Mesothelial cell of epicardium (in vitro differentiated cells): Measurements from ENCODE around the gene ARSG. TPM values are rescaled to one million over a fixed set of nuclear protein-coding genes. Genes with fewer than 3 reads are reported as not detected.
"Not testable (repeated sequence)": the region's sequence is repeated elsewhere in the genome, so short reads cannot be mapped to it uniquely, and the experiment has no call there.

Source experiments
- DNase-seq, 2 experiments: peaks; one replicate each; pipeline ENCODE4 v3.0.0; 2021; ENCODE audit warnings: low spot score in 2 of 2; ENCODE audit not compliant: unreplicated experiment in 2 of 2
- H3K27ac Mint-ChIP-seq: 2 replicates; pipeline ENCODE4 v1.8.0; 2021; ENCODE audit warnings: mixed read lengths
- H3K27me3 Mint-ChIP-seq: 2 replicates; pipeline ENCODE4 v1.8.0; 2021; ENCODE audit warnings: low read depth, mixed read lengths
- H3K36me3 Mint-ChIP-seq: 2 replicates; pipeline ENCODE4 v1.8.0; 2021; ENCODE audit warnings: mixed read lengths
- H3K4me1 Mint-ChIP-seq: 2 replicates; pipeline ENCODE4 v1.8.0; 2021; ENCODE audit warnings: mixed read lengths
- H3K4me3 Mint-ChIP-seq: 2 replicates; pipeline ENCODE4 v1.8.0; 2021; ENCODE audit warnings: mild to moderate bottlenecking, moderate library complexity, mixed read lengths
- H3K9me3 Mint-ChIP-seq: 2 replicates; pipeline ENCODE4 v1.8.0; 2021; ENCODE audit warnings: mixed read lengths
- total RNA-seq: library from RNA; stranded (reverse); gene quantifications from 3 replicates; pipeline ENCODE4 v1.2.1, GENCODE V29; 2021
- TF ChIP-seq, protein P1 (sequence below): fragments of 200-600 bp; sonication (generic); IDR thresholded peaks from one replicate; pipeline ENCODE4 v1.5.0; 2021; ENCODE audit warnings: antibody characterized with exemption; ENCODE audit not compliant: unreplicated experiment

The ARSG gene
- total RNA-seq, 1 donor from 2014 or later = 7.8 TPM

DNA sequence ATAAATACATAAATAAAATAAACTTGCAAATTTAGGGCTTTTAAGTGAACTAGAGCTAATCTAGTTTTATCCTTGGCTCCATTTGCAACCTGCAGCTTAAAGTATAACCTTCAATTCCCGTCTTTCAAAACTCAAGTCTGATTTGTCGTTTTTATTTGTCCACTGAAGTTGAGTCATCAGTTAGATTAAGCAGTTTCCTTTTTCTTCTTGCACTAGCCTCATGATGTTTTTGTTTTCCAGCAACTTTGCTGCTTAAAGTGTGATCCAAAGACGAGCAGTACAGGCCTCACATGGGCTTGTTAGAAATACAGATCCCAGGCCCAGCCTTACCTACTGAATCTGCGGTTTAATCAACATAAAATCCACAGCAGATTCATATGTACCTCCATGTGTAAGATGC is 13.8 kb downstream of the ARSG start:
- no peaks in the 10 kb centered on the region for H3K4me1 Mint-ChIP-seq
- DNase-seq = no peak
- H3K9me3 Mint-ChIP-seq = no peaks in the 10 kb centered on the region
- peaks cover 10% of the 10 kb centered on the region for H3K36me3 Mint-ChIP-seq
- TF ChIP-seq, protein P1, sequence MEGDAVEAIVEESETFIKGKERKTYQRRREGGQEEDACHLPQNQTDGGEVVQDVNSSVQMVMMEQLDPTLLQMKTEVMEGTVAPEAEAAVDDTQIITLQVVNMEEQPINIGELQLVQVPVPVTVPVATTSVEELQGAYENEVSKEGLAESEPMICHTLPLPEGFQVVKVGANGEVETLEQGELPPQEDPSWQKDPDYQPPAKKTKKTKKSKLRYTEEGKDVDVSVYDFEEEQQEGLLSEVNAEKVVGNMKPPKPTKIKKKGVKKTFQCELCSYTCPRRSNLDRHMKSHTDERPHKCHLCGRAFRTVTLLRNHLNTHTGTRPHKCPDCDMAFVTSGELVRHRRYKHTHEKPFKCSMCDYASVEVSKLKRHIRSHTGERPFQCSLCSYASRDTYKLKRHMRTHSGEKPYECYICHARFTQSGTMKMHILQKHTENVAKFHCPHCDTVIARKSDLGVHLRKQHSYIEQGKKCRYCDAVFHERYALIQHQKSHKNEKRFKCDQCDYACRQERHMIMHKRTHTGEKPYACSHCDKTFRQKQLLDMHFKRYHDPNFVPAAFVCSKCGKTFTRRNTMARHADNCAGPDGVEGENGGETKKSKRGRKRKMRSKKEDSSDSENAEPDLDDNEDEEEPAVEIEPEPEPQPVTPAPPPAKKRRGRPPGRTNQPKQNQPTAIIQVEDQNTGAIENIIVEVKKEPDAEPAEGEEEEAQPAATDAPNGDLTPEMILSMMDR = no peak
- H3K4me3 Mint-ChIP-seq = no peak overlapping the region
- no peaks in the 10 kb centered on the region for H3K27me3 Mint-ChIP-seq
- H3K27ac Mint-ChIP-seq = no peak overlapping the region

DNA sequence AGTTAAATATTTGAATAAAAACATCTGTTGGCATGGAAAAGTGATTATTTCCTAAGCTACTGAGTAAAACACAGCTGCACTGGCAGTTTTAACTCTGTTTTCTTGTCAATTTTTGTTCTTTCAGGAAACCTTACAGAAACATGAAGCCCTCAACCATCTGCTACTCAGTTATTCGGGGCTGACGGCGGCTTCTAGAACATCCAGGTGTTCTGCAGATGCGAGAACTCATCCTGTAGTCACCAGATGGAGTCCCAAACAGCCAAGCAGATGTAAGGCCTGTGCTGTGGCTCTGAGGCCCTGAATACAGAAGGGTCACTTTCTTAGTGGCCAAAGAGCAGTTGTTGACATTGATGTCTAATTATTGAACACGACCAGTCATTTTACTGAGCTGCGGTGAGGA is 15.5 kb downstream of the ARSG start:
- TF ChIP-seq, protein P1 = no peak
- H3K9me3 Mint-ChIP-seq = no peaks in the 10 kb centered on the region
- DNase-seq = no peak
- no peaks in the 10 kb centered on the region for H3K27me3 Mint-ChIP-seq
- no peak overlapping the region for H3K4me3 Mint-ChIP-seq
- no peaks in the 10 kb centered on the region for H3K4me1 Mint-ChIP-seq
- no peak overlapping the region for H3K27ac Mint-ChIP-seq
- H3K36me3 Mint-ChIP-seq = peaks cover 10% of the 10 kb centered on the region

DNA sequence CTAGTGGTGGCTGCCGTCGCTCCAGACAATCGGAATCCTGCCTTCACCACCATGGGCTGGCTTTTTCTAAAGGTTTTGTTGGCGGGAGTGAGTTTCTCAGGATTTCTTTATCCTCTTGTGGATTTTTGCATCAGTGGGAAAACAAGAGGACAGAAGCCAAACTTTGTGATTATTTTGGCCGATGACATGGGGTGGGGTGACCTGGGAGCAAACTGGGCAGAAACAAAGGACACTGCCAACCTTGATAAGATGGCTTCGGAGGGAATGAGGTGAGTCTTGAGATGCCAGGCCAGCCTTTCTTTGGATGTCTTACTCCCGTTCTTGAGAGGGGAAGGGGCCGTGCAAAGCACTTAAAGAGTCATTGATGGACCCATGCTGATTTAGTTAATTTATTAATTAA is 16.1 kb downstream of the ARSG start:
- DNase-seq = no peak
- H3K36me3 Mint-ChIP-seq = peaks cover 10% of the 10 kb centered on the region
- H3K27me3 Mint-ChIP-seq = no peaks in the 10 kb centered on the region
- H3K9me3 Mint-ChIP-seq = no peaks in the 10 kb centered on the region
- TF ChIP-seq, protein P1 = no peak
- H3K4me3 Mint-ChIP-seq = no peak overlapping the region
- H3K27ac Mint-ChIP-seq = no peak overlapping the region
- no peaks in the 10 kb centered on the region for H3K4me1 Mint-ChIP-seq

DNA sequence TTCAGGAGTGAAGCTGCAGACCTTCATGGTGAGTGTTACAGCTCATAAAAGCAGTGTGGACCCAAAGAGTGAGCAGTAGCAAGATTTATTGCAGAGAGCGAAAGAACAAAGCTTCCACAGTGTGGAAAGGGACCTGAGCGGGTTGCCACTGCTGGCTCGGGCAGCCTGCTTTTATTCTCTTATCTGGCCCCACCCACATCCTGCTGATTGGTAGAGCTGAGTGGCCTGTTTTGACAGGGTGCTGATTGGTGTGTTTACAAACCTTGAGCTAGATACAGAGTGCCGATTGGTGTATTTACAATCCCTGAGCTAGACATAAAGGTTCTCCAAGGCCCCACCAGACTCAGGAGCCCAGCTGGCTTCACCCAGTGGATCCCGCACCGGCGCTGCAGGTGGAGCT is 17.2 kb downstream of the ARSG start:
- H3K9me3 Mint-ChIP-seq, H3K27ac Mint-ChIP-seq, H3K4me1 Mint-ChIP-seq, DNase-seq, H3K4me3 Mint-ChIP-seq, H3K27me3 Mint-ChIP-seq: not testable (repeated sequence)
- H3K36me3 Mint-ChIP-seq = peaks cover 10% of the 10 kb centered on the region

DNA sequence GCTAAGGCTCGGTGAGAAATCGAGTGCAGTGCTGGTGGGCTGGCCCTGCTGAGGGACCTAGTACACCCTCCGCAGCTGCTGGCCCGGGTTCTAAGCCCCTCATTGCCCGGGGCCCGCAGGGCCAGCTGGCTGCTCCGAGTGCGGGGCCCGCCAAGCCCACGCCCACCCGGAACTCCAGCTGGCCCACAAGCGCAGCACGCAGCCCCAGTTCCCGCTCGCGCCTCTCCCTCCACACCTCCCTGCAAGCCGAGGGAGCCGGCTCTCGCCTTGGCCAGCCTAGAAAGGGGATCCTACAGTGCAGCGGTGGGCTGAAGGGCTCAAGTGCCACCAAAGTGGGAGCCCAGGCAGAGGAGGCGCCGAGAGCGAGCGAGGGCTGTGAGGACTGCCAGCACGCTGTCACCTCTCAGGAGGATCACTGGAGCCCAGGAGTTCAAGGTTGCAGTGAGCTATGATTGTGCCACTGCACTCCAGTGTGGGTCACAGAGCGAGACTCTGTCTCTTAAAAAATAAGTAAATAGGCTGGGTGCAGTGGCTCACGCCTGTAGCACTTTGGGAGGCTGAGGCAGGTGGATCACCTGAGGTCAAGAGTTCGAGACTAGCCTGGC is 17.9 kb downstream of the ARSG start:
- not testable (repeated sequence) for H3K4me3 Mint-ChIP-seq, H3K27me3 Mint-ChIP-seq, DNase-seq, H3K4me1 Mint-ChIP-seq, H3K9me3 Mint-ChIP-seq, H3K27ac Mint-ChIP-seq
- H3K36me3 Mint-ChIP-seq = peaks cover 10% of the 10 kb centered on the region

DNA sequence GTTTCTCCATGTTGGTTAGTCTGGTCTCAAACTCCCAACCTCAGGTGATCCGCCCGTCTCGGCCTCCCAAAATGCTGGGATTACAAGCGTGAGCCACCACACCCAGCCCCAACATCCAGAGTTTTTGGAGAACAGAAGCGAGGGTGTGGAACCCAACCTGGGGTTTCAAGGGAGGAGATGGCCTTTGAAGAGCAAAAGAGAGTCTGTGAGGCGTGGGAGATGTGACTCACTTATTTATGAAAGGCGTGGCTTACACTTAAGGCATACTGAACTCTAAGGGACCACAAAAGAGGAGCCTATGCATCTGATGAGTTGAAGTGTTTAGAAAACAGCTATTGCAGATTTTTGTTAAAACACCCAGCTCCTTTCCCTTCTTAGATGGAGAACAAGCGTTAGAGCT is 18.9 kb downstream of the ARSG start:
- H3K9me3 Mint-ChIP-seq = no peaks in the 10 kb centered on the region
- H3K36me3 Mint-ChIP-seq = peaks cover 10% of the 10 kb centered on the region
- no peaks in the 10 kb centered on the region for H3K27me3 Mint-ChIP-seq
- no peak overlapping the region for H3K27ac Mint-ChIP-seq
- no peak overlapping the region for H3K4me3 Mint-ChIP-seq
- no peak for DNase-seq
- H3K4me1 Mint-ChIP-seq = no peaks in the 10 kb centered on the region
- TF ChIP-seq, protein P1 = no peak
